Left lobe of liver (tissue), 2 donors: ENCODE data around the gene TM4SF4. TPM values are rescaled to one million over a fixed set of nuclear protein-coding genes. Genes with fewer than 3 reads are reported as not detected.
"Not testable (repeated sequence)": the region's sequence is repeated elsewhere in the genome, so short reads cannot be mapped to it uniquely, and the experiment has no call there.

ENCODE experiments used
- ATAC-seq: fragments of 200-7000 bp; cut with Tn5 transposase; one replicate; pipeline ENCODE4 v1.9.1; 2020; ENCODE audit warnings: mild to moderate bottlenecking, moderate library complexity
- DNase-seq: peaks from one replicate; pipeline ENCODE4 v3.0.0-alpha.2; 2020; ENCODE audit warnings: low spot score
- total RNA-seq: library from RNA; stranded (reverse); gene quantifications from one replicate; pipeline ENCODE4 v1.2.1, GENCODE V29; 2021
- donor health status: DM: no; HTN: no; CAD: no; lungs with moderate emphysema.
- donor health status: DM: no; HTN: yes; CAD: no.

Gene TM4SF4, protein sequence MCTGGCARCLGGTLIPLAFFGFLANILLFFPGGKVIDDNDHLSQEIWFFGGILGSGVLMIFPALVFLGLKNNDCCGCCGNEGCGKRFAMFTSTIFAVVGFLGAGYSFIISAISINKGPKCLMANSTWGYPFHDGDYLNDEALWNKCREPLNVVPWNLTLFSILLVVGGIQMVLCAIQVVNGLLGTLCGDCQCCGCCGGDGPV
- total RNA-seq, result 220 TPM

DNA sequence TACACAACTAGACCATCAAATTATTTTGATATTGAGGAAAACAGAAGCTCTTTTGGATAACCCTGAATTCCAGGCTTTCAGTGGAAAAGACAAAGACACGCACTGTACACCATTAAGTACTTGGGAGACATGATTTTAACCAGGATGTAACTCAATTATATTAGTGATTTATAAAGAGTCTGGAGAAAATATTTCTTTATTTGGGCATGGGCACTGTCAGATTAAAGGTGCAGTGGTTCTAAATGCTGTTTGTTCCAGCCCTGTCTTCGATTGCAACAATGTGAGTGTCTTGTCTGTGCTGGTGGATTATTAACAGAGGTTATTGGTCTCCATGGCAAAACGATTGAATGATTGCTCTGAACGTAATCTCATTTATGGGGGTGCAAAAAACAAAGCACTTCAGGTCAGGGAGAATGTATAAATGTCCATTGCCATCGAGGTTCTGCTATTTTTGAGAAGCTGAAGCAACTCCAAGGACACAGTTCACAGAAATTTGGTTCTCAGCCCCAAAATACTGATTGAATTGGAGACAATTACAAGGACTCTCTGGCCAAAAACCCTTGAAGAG lies at the start of gene TM4SF4:
TM4SF4 (plus strand) TSS at position 448 of the 568 bp plus-strand sequence. CDS start 181 bp downstream, outside the sequence.
- DNase-seq (no peak), ATAC-seq (peak; percentile 69)

DNA sequence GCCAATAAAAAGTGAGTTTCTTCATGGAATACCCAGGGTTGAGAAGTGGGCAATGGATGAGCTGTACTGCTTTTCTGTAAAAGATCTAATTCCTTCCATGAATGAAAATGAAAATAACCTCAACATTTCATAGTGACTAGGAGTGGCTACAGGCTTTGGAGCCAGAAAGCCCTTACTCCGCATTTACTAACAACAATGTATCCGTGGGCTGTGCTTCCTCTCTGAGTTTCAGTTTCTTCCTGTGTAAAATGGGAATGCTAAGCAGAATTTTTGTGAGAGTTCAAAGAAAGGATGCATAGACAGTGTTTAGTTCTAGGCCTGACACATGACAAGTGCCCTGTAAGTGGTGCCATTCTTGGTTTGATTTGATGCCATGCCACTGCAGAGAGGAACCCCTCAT lies 49.6 kb upstream of the TM4SF4 start:
- ATAC-seq, result peak; percentile 62
- no peak for DNase-seq

DNA sequence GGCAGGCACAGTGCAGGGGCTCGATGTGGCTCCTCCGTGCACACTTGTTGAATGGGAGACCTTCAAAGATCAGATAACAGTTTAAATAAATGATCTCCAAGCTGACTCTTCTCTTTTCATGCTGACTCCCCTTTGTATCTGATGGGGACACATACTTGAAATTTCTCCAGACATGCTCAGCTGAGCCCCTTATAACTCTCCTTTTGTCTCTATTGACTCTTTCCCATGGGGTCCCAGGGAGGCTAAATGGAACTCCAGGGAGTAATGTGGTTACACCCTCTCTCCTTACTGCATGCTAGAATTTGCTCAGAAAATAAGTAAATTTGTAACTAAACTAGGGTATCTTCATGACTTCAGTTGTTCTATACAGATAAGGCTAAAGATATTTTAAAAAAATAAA lies 48.2 kb upstream of the TM4SF4 start:
- DNase-seq (no peak), ATAC-seq (no peak)

DNA sequence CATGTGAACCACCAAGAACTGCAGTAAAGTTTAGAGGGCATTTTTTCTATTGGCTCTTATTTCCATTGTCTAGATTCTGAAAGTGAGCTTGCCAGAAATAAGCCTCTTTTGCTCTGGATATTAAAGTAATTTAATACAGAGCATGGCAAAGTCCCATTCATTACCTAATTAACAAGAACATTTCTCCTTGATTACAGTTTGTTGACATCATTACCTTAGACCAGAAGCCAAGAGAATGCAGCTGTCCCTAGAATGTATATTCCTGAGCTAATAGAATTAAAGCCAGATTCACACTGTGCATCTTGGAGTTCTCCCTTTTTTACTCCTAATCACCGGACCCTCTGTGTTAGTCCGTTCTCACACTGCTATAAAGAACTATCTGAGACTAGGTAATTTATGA lies 46.4 kb upstream of the TM4SF4 start:
- ATAC-seq (no peak), DNase-seq (no peak)

DNA sequence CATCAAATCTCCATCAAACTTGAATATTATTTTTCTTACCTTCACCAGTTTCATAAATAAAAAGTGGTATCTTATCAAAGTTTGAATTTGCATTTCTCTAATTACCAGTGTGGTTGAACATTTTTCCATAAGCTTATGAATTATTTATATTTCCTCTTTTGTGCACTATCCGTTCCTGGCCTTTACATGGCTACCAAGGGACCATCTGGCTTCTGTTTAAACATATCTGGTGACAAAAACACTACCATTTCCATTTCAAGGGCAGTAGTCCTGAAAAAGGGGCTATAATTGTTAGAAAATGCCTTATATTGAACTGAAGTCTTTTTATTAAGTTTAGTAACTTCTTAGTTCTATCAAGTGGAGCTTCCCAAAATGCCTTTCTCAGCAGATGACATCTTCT lies 44.3 kb upstream of the TM4SF4 start:
- no peak for ATAC-seq
- DNase-seq, result no peak

DNA sequence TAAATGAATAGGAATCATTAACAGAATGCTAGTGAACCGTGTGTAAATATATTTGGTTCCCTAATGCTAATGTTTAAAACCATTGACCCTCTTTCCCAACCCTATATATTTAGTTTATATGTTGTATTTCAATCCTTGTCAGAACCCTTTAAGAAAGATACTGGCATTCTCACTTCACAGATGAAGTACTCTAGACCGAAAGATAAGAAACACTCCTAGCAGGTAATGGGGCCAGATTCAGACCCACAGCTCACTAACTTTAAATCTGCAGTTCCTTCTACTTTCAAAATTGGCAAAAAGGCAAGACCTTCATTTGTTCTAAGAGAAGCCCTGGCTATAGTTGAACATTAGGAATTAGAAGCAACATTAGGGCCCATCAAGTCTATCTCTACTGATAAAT lies 42.3 kb upstream of the TM4SF4 start:
- DNase-seq (no peak), ATAC-seq (no peak)

DNA sequence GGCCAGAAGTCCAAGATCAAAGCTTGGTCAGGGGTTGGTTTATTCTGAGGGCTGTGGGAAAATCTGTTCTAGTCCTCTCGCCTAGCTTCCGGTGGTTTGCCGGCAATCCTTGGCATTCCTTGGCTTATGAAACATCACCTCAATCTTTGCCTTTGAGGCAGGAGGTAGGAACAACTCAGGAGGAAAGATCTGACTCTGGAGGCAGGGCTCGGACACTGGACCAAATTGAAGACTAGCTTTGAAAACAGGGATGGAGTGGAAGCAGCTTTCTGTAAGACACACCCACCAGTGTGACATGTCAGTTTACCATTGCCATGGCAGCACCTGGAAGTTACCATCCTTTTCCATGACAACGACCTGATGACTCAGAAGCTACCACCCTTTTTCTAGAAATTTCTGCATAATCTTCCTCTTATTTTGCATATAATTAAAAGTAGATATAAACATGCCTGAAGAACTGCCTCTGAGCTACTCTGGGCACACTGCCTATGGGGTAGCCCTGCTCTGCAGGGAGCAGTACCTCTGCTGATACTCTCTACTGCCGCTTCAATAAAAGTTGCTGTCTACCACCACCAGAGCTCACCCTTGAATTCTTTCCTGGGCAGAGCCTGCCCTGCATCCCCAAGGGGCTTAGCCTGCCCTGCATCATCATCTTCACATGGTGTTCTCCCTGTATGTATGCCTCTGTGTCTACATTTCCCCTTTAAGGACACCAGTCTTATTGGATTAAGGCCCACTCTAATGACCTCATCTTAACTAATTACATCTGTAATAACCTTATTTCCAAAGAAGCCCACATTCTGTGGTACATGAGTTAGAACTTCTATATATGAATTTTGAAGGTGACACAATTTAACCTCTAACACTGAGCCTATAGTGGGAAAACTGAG lies 38.3 kb upstream of the TM4SF4 start:
- ATAC-seq, result no peak

DNA sequence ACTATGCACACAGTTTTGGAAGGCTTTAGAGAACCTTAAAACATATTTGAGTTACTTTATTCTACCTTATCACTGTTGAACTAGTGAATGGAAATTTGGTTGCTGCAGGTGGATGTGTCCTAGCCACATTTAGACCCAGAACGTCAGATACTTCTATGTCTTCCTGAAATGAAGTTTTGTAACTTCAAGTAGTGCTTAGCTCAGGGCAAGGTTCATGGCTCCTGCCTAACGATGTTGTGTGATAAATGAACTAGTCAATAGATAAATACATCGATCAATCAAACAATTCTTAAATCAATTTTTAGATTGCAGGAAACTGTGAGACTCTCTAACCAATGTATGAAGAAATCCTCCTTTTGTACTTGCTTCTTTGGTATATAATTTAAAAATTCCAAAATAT lies 37.2 kb upstream of the TM4SF4 start:
- ATAC-seq, result peak; percentile 60
- DNase-seq, result no peak

More for the DNA sequence above, 38.3 kb upstream of the TM4SF4 start:
- no peak for DNase-seq

DNA sequence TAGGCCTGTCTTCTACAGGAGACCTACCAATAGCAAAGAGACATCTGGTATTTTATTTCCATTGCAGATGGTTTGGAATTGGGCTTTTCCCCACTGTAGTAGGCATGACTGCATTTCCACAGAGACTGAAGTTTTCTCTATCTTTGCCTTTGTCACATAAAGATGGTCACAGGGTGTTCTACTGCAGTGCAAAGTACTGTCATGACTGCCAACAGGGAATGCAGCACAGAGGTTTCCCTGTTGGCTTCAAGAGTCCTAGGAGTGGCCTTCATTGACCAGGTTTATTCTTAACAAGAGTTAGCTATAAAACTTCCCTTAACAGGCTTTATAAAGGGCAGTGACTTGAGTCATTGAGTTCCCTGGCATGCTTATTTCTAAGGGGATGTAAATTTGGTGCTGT lies 36.8 kb upstream of the TM4SF4 start:
- ATAC-seq (peak; percentile 53), DNase-seq (no peak)

DNA sequence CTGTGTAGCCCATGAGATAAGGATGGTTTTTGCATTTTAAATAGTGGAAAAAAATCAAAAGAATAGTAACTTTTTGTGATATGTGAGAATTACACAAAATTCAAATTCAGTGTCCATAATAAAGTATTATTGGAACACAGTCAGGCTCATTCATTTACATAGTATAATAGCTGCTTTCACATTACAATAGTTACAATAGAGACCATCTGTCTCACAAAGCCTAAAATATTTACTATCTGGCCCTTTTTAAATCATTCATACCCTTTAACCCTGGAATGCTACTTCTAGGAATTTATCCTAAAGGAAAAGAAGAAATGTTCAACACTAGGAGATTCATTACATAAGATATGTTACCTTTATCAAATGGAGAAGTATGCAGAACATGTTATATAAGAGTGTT lies 35.5 kb upstream of the TM4SF4 start:
- DNase-seq, result no peak
- ATAC-seq, result no peak

DNA sequence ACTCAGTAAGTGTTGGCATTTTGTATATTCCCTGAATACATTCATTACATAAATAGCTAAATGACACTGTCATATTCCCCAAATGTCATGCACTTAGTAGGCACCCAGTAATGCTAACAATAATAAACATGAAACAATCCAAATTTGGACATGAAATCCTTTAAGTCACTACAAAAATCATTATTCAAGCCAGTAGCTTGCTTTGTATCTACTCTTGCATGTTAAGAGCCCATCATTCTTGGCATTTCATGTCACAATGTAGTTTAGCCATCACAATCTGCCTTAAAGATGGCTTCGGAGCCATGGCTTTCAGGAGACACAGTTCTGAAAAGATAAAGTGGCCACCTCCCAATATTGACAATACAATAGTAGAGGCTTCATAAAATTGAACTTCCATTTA lies 32.9 kb upstream of the TM4SF4 start:
- ATAC-seq (no peak), DNase-seq (no peak)

DNA sequence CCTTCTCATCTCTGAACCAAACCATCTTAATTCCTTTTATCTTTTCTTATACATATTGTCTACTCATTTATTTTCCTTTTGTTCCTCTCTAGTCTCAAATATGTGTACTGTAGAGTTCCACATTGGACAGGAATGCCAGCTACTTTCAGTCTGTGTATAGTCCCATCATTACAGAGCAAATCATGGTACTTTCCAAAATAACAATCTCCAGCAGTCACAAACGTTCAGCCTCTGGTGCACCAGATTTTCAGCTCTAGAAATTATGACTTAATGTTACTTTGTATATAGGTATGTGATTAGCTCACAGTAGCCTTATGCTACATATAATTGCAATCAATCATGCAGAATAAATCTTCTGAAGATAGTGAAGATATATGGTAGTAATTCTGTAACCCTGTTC lies 32.5 kb upstream of the TM4SF4 start:
- no peak for DNase-seq
- no peak for ATAC-seq

DNA sequence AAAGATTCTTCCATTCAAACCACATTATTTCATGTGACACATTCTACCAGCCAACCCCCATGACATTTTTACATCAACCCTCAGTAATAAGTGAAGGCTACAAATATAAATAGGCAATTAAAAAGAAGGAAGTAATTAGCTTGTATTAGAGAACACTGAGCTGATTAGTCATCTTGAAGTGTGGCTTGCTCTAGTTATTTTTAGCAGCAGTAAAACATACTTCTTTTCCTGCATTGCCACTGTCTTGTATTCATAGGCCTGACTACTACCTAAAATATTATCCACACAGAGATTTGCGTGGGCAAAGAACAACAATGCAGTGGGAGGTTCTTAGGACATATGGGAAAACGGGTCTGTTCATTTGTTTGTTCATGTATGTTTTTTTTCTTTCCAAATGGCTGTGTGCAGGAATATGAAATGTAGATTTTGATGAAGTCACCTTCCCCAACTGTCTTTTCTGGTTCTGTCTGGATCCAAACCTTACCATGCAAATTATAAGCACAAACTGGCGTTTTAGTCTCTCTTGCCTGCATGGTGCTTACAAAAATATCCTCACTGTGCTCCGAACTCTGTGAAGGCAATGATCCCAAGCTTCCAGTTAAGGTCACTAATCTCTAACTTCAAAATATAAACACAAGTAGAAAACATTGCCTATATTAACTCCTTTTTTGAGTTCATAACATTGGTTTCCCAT lies 31.5 kb upstream of the TM4SF4 start:
- ATAC-seq, result no peak
- DNase-seq, result no peak

DNA sequence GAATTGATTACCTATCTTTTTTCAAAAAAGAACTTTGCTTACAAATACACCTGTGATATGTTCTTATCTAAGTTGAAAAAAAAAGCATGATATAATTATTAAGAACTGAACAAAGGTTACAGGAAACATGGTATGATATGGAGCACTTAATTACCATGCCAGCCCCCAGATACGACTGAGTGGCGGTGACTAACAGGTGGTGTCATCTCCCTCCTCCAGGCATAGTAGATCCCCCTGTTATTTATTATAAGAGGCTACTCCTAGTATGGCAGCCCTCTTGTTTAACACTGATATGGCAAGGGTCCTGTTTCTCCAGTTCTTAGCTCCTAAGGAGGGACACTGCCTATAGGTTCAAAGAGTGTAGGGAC lies 31.0 kb upstream of the TM4SF4 start:
- DNase-seq (no peak), ATAC-seq (no peak)

DNA sequence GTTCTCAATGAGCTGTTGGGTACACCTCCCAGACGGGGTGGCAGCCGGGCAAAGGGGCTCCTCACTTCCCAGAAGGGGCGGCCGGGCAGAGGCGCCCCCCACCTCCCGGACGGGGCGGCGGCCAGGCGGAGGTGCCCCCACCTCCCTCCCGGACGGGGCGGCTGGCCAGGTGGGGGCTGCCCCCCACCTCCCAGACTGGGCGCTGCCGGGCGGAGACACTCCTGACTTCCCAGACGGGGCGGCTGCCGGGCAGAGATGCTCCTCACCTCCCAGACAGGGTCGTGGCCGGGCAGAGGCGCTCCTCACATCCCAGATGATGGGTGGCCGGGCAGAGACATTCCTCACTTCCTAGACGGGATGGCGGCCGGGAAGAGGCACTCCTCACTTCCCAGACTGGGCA lies 29.6 kb upstream of the TM4SF4 start:
- not testable (repeated sequence) for DNase-seq, ATAC-seq

DNA sequence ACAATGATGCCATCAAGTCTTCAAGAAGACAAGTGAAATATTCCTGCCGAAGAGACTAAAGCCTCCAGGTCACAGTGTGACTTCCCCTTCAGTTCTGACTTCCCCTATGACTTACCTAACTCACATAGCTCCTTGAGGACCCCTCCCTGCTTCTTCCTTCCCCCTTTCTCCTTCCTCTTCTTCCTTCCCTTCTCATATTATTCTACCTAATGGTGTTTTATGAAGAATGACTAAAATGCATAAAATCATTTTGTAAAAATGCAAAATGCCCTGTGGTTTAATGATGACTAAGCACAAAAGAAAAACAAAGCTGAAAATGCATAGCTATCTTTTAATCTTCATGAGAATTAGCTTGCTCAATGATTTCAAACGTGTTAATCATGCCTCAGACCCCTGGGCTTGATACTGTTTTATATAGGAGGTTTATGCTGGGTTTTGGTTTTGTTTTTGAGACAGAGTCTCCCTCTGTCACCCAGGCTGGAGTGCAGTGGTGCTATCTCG lies 26.1 kb upstream of the TM4SF4 start:
- ATAC-seq (peak; percentile 44), DNase-seq (no peak)

DNA sequence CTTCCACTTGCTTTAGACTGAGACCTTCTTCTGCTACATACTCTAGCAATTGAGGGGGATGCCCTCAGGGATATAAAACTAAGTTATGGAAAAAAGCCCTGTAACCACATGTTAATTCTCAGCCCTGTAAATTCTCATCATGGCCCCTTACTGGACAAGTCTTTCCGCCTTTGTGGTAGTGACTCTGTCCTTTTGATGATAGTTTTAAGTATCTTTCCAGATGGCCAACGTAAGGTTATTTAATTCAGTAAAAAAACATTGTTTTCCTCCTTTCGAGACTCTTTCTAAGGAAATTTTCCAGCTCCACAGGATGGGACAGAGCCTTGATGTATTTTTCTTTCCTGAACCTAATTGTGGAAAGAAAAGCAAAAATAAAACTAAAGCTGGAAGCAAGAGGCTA lies 25.3 kb upstream of the TM4SF4 start:
- ATAC-seq (no peak), DNase-seq (no peak)

DNA sequence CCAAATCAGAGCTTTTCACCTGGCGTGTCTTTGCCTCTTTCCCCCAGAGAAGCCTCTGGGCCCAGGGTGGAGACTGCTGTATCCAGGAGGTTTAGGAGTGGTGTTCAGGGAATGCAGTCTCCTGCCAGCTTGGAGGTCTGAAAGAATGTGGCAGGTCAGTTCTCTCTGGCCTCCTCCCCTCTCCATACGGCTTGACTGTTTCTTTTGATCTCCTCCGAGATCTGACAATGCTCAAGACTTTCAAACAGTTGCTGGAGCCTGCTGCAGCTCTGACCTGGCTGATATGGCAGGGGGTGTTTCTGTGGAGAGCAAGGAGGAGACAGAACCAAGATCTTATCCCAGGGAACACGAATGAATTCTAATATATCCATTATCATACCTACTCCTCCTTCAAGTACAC lies 24.7 kb upstream of the TM4SF4 start:
- ATAC-seq, result no peak
- DNase-seq, result no peak

DNA sequence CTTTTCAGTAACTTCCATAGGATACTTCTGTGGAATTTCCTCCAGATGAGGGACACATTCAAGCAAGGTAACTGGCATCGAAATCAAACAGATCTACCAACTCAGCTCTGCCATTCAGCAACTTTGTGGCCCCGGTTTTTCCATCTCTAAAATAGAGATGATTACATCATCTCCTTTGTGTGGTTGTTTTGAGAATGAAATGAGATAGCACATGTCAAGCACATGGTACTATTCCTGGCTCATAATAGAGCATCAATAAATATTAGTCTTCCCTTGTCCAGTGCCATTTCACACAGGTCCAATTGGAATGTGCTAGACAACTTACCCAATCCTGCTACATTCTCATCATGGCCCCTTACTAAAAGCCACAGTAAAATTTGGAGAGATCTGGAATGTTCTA lies 24.2 kb upstream of the TM4SF4 start:
- DNase-seq, result no peak
- no peak for ATAC-seq

DNA sequence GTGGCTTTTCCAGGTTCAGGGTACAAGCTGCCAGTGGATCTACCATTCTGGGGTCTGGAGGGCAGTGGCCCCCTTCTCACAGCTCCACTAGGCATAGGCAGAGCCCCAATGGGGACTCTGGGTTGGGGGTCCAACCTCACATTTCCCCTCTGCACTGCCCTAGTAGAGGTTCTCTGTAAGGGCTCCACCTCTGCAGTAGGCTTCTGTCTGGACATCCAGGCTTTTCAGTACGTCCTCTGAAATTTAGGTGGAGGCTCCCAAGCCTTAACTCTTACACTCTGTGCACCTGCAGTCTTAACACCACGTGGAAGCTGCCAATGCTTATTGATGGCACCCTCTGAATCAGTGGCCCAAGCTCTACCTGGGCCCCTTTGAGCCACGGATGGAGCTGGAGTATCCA lies 22.5 kb upstream of the TM4SF4 start:
- no peak for DNase-seq

DNA sequence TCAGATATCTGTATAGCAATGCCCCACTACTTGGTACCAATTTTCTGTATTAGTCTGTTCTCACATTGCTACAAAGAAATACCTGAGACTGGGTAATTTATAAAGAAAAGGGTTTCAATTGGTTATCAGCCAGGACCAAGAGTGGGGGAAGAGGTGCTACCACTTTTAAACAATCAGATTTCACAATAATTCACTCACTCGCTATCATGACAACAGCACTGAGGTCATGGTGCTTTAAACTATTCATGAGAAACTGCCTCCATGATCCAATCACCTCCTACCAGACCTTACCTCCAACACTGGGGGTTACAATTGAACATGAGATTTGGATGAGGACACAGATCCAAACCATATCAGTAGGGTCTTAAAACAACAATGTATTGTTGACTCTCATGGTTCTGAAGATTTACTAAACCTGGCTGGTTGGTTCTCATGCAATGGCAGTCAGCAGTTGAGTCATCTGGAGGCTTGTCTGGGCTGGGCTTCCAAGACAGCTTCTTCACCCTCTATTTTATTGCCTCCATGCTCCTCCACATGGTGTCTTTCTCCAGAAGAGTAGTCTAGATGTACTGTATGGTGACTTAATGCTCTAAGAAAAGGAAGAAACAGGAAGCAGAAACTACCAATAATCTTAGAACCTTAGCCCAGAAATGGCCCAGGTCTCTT lies 21.2 kb upstream of the TM4SF4 start:
- ATAC-seq, result no peak
- no peak for DNase-seq

More for the DNA sequence above, 22.5 kb upstream of the TM4SF4 start:
- ATAC-seq, result no peak
